DOHH2 (cell line): Measurements from ENCODE around the gene GRHPR.

Experiments used
- CTCF ChIP-seq: fragments of 200-600 bp; sonication (generic); IDR thresholded peaks from one replicate; pipeline ENCODE4 v1.5.1; 2014; ENCODE audit warnings: antibody characterized with exemption, mild to moderate bottlenecking, low read depth, low read length; ENCODE audit not compliant: poor library complexity, severe bottlenecking
- EZH2phosphoT487 ChIP-seq: fragments of 200-600 bp; sonication (generic); IDR thresholded peaks from 2 replicates; pipeline ENCODE4 v1.6.1; 2017; ENCODE audit warnings: borderline replicate concordance, mild to moderate bottlenecking, antibody characterized with exemption, low read length, moderate library complexity, mixed read lengths

GRCh38 chr9:37398464-37399025 lies 24.0 kb upstream of the GRHPR start:
- TF ChIP-seq CTCF (no peak), EZH2phosphoT487 (no peak)
